GM12874 (cell line): ENCODE measurements around the gene DNALI1.

Experiments used
- TF ChIP-seq, protein P1 (sequence below): IDR thresholded peaks from 2 replicates; pipeline ENCODE4 v1.5.1; 2011; ENCODE audit warnings: low read depth, mild to moderate bottlenecking, control low read depth, low read length, moderate library complexity; ENCODE audit not compliant: insufficient read depth

The DNALI1 gene

DNA sequence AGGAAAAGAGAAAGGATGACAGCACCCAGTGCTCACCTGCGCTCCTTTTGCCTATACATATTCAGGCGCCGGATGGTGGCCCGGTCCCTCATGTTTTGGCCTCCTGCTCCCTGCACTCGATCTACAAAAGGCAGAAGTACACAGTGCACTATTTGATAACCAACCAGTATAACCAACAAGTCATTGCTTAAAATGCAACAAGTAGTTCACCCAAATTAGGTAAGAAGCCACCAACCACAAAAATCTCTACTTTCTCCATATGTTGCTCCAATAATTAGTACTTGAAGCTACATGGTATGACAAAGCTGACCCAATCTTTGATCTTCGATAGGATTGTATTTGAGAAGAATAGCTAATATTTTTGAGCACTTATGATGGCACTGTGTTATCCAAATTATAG lies 37.0 kb downstream of the DNALI1 start:
- TF ChIP-seq, protein P1, sequence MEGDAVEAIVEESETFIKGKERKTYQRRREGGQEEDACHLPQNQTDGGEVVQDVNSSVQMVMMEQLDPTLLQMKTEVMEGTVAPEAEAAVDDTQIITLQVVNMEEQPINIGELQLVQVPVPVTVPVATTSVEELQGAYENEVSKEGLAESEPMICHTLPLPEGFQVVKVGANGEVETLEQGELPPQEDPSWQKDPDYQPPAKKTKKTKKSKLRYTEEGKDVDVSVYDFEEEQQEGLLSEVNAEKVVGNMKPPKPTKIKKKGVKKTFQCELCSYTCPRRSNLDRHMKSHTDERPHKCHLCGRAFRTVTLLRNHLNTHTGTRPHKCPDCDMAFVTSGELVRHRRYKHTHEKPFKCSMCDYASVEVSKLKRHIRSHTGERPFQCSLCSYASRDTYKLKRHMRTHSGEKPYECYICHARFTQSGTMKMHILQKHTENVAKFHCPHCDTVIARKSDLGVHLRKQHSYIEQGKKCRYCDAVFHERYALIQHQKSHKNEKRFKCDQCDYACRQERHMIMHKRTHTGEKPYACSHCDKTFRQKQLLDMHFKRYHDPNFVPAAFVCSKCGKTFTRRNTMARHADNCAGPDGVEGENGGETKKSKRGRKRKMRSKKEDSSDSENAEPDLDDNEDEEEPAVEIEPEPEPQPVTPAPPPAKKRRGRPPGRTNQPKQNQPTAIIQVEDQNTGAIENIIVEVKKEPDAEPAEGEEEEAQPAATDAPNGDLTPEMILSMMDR = no peak

DNA sequence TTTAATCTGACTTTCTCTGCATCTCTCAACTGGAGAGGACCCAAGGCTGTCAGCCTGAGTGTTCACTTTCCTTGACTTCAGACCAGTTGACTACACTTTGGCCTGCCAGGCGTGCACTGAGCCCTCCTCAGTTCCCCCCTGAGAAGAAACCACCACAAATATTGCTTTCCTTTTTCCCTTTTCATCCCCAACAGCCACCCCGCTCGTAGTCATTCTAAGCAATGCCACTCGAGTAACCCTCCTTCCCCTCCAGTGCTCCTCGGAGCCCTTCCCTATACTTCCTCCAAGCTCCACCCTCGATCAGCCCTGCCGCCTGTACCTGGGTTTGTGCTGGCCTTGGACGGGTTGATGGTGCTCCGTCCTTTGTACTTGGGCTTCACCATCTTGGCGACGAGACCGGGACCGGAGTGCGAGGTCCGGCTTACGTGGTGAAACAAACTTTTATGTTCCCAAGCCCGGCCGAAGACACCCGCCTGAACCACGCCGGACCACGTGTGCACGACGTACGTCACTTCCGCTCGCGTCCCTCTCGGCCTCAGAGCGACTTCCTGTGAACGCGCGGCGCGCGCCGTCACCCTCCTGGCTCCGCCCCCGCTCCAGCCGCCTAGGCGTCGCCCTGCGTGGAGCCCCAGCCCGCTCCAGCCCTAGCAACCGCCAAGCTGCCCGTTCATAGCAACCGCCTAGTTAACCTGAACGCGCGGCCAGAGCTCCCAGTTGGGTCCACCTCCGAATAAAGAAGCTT lies 38.9 kb downstream of the DNALI1 start, which contains the start of gene GNL2:
GNL2 (minus strand) TSS at position 498 of the 742 bp plus-strand sequence; CDS start at position 383, 115 bp downstream.
- TF ChIP-seq, protein P1 = no peak

DNA sequence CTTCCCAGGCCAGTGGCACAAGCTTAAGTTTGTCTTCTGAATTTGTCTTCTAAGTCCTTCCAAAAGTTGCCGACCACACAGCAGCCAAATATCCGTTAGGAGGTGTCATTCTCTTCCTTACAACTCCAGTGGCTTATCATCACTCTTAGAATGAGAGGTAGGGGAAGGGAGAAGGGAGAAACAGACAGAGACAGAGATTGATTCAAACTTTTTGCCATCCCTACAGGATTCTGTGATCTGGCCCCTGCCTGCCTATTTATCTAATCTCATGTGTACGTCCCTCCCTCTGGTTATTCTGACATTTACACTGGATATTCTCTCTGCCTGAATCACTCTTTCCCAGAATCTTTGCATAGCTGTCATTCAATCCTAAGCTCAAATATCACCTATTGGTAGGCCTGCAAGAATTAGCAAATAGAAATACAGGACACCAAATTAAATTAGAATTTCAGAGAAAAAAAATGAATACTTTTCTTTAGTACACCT lies 39.5 kb downstream of the DNALI1 start:
- TF ChIP-seq, protein P1 = no peak

DNA sequence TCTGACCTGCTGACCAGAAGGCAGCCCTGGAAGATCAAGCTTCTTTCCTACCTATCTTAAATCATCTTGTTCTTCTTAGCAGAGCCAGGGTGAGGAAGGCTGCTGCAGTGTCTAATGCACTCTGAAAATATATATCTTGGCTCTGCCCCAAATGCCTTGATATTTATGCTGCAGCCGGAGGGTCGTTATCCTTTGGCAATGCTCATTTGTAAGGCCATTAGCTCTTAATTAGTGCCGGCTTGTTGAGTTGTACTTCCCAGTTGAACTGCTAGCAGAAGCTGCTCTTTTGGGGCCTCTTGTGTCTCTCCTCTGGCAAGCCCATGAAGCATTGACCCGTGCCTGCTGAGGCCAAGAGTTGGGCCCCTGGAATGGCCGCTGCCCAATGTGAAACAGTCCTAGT lies 43.2 kb downstream of the DNALI1 start:
- TF ChIP-seq, protein P1 = no peak

DNA sequence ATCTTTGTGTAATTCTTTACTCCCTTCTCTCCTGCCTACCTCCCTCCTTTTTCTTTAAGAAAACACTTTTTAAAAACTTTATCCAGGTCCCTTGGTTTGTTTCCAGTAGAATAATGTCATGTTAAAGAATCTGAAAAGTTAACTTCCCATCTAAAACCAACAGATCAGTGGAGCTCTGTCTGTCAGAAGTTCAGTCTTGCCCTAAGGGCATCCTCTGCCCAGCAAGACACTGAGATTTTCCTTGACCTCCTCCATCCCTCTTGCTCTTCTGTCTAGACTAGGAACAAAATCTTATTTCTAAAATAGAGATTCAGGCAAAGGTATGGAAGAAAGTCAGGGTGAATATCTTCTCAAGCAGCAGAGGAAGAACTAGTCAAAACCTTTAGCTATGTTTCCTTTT lies 44.7 kb downstream of the DNALI1 start:
- TF ChIP-seq, protein P1 = no peak

DNA sequence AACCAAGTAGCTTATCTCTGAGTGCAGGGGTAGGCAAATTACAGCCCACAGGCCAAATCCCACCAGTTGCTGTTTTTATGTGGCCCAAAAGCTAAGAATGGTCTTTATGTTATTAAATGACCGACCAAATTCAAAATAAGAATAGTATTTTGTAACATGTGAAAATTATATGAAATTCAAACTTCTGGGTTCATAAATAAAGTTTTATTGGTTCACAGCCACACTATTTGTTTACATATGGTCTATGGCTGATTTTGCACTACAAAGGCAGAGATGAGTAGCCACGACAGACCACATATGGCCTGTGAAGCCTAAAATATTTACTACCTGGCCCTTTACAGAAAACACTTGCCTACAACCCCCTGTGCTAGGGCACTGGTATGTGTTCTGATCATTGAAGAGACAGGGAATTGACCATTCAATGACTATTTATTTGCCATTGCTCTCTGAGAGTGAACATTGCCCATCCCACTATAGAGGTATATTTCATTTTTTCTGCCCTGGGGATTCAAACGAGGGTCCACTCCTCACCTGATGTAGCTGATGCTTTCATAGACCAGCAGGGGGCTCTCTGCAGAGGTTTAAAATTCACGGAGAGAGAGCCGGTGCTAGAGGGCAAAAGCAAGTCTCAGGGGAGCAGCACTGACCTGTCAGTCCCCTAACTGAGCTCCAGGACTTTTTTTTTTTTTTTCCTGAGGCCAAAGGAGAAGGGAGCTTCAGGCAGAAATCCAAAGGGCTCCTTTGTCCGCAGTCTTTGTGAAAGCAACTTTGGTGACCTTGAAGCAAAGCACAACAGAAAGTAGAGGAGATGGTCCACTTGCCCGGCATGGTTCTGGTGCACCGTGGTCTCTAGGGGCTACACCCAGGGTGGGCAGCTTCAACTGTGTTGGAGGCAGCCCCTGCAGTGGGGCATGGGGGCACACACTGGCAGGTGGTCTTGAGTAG lies 46.3 kb downstream of the DNALI1 start:
- TF ChIP-seq, protein P1 = peak; percentile 67

DNA sequence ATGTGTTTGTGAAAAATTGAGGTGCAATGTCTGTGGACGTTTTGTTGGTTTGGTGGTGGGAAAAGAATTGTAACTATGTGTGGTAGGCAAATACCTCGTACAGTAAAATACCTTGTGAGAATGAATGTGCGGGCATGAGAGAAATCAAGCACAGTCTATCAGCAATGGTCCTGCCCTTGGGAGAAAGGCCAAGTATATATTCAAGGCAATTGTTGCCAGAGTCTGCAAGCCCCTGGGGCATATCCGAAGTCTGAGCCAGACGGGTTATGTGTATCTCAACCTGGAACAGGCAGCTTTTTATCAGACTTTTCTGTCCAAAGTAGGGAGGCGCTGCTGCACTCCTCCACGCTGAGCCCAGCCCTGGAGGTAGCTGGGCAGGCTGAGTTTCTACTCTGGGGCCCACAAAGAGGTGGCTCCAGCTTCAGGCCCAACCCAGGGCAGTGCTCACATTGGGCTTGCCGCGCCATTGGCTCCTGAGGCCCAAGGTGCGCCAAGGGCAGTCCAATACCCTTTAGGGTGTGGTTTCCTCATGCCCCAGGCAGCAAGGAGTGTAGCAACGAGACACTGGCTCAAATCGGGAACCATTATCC lies 48.4 kb downstream of the DNALI1 start:
- TF ChIP-seq, protein P1 = no peak
